Kidney (tissue), 14 donors: Measurements from ENCODE around the gene CD79A. TPM values are rescaled to one million over a fixed set of nuclear protein-coding genes. Genes with fewer than 3 reads are reported as not detected.

ENCODE experiments used
- DNase-seq, 5 donors: peaks; one replicate each; pipeline ENCODE4 v3.0.0-alpha.2; 2013 to 2020
- FAIRE-seq: peaks from 2 replicates; lab custom pipeline; 2012; peaks lifted over from hg19 to GRCh38; lab: Jason Lieb, UNC
- H3K27ac ChIP-seq, 2 donors: one replicate each; pipeline ENCODE4 v1.7.0; 2013; ENCODE audit warnings: low read depth in 2 of 2, low read length in 2 of 2, inconsistent platforms in 1 of 2
- H3K27me3 ChIP-seq: one replicate; pipeline ENCODE4 v1.7.1; 2013; ENCODE audit warnings: low read length, inconsistent platforms; ENCODE audit not compliant: control insufficient read depth, insufficient read depth
- H3K36me3 ChIP-seq, 3 donors: one replicate each; pipeline versions ENCODE4 v1.7.0 to v1.7.1; 2013; ENCODE audit warnings: low read length in 3 of 3, control low read depth in 1 of 3, inconsistent platforms in 1 of 3; ENCODE audit not compliant: insufficient read depth in 3 of 3, control insufficient read depth in 2 of 3
- H3K4me1 ChIP-seq, 3 donors: one replicate each; pipeline versions ENCODE4 v1.7.0 to v1.7.1; 2013; ENCODE audit warnings: low read length in 3 of 3, inconsistent platforms in 1 of 3, low read depth in 1 of 3; ENCODE audit not compliant: control insufficient read depth in 2 of 3, insufficient read depth in 2 of 3
- H3K4me3 ChIP-seq, 3 donors: one replicate each; pipeline versions ENCODE4 v1.7.0 to v1.8.1; 2013; ENCODE audit warnings: low read length in 3 of 3, control low read depth in 1 of 3, inconsistent platforms in 1 of 3
- H3K9ac ChIP-seq, 3 donors: one replicate each; pipeline versions ENCODE4 v1.7.0 to v1.7.1; 2013; ENCODE audit warnings: low read length in 3 of 3, control low read depth in 1 of 3, inconsistent platforms in 1 of 3
- H3K9me3 ChIP-seq, 3 donors: one replicate each; pipeline versions ENCODE4 v1.7.0 to v1.7.1; 2013; ENCODE audit warnings: low read length in 3 of 3, control low read depth in 1 of 3, inconsistent platforms in 1 of 3; ENCODE audit not compliant: control insufficient read depth in 2 of 3, insufficient read depth in 1 of 3
- intact Hi-C: fragments of 100-400 bp; cut with DNase I; formaldehyde crosslinking; loops from one replicate; pipeline ENCODE4 v1.11.1; 2022
- polyA plus RNA-seq: library from polyadenylated mRNA; stranded (reverse); fragments of 350-450 nt; fragmentation: Illumina TruSeq; extraction: RNeasy Lipid Tissue Mini Kit (QIAGEN cat#74804); gene quantifications from one replicate; pipeline ENCODE4 v1.2.3, GENCODE V29; 2014; ENCODE audit warnings: low read depth, low replicate concordance; ENCODE audit not compliant: insufficient read depth
- total RNA-seq: library from RNA; stranded (reverse); fragmentation: NEBNext Ultra II Directional; extraction: Animal tissue kit (Norgen Biotek cat#: 25700); gene quantifications from one replicate; pipeline ENCODE4 v1.2.1, GENCODE V29; 2021
- TF ChIP-seq, protein P1 (sequence below): IDR thresholded peaks from 3 replicates; pipeline ENCODE4 v1.5.1; 2012; ENCODE audit warnings: mild to moderate bottlenecking, moderate library complexity, borderline replicate concordance; ENCODE audit not compliant: insufficient read depth; ENCODE audit errors: extremely low read depth
- donor health status: control.
- donor health status: control.
- donor health status: control.
- donor health status: control.
- donor health status: control.
- donor health status: DM: yes; HTN: yes; CAD: no.
- donor health status: Normal renal cell carcinoma (clear cell type).

Gene CD79A
- total and polyA plus RNA-seq, 2 donors from 2014 or later: 0.32 to 11.0 TPM

GRCh38 chr19:41893899-41894298 lies 16.8 kb downstream of the CD79A start:
- Histone ChIP-seq H3K9ac (no peak overlapping the region), H3K27me3 (no peaks in the 10 kb centered on the region), H3K36me3 (peaks cover 0 to 29% (median 18%) of the 10 kb centered on the region in 3 donors), H3K9me3 (no peaks in the 10 kb centered on the region), H3K27ac (no peak overlapping the region), H3K4me1 (no peaks in the 10 kb centered on the region), H3K4me3 (no peak overlapping the region)
- intact Hi-C loops: no loop called here
- DNase-seq (peak in 1 of 5 donors; percentile 42), FAIRE-seq (no peak)
- TF ChIP-seq, protein P1, sequence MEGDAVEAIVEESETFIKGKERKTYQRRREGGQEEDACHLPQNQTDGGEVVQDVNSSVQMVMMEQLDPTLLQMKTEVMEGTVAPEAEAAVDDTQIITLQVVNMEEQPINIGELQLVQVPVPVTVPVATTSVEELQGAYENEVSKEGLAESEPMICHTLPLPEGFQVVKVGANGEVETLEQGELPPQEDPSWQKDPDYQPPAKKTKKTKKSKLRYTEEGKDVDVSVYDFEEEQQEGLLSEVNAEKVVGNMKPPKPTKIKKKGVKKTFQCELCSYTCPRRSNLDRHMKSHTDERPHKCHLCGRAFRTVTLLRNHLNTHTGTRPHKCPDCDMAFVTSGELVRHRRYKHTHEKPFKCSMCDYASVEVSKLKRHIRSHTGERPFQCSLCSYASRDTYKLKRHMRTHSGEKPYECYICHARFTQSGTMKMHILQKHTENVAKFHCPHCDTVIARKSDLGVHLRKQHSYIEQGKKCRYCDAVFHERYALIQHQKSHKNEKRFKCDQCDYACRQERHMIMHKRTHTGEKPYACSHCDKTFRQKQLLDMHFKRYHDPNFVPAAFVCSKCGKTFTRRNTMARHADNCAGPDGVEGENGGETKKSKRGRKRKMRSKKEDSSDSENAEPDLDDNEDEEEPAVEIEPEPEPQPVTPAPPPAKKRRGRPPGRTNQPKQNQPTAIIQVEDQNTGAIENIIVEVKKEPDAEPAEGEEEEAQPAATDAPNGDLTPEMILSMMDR: no peak

GRCh38 chr19:41894350-41894749 lies 17.3 kb downstream of the CD79A start:
- DNase-seq (no peak), FAIRE-seq (no peak)
- Histone ChIP-seq H3K9ac (no peak overlapping the region), H3K9me3 (no peaks in the 10 kb centered on the region), H3K36me3 (peaks cover 0 to 29% (median 18%) of the 10 kb centered on the region in 3 donors), H3K4me3 (no peak overlapping the region), H3K4me1 (no peaks in the 10 kb centered on the region), H3K27me3 (no peaks in the 10 kb centered on the region), H3K27ac (no peak overlapping the region)
- TF ChIP-seq, protein P1: no peak
- intact Hi-C loops: no loop called here

DNA sequence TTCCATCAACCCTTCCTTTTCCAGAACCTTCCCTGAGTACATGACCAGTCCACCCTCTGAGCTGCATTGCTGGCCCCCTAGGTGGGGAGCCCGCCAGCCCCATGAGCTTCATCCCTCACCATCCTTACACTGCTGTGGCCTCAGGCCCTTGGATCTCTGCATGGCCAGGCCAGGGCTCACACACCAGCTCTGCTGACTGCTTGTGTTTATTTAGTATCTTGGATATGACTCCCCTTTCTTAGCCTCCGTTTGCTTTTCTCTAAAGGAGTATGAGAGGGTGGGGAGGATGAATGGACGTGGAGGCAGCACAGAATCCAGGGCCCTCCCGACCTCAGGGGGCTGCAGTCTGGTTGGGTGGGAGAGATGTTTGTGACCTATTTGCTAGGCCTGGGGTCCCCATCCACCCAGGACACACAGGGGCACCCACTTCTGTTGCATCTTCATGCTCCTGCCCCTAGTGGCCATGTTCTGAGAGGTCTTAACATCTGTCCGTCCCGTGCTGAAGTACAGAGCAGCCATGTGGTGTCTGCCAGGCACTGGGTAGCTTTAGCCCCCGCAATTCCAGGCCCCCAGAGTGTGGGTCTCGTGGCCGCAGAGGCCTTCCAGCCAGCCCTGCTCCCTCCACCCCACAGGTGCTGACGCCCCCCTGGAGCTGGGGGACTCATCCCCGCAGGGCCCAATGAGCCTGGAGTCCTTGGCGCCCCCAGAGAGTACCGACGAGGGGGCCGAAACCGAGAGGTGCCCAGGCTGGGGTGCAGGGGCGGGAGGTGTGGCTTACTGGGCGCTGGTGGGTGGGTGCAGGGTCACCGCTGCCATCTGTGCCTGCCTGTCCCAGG lies 18.9 kb downstream of the CD79A start:
- Histone ChIP-seq H3K36me3 (peaks cover 0 to 34% (median 18%) of the 10 kb centered on the region in 3 donors), H3K9me3 (no peaks in the 10 kb centered on the region), H3K9ac (no peak overlapping the region), H3K4me3 (no peak overlapping the region), H3K27ac (no peak overlapping the region), H3K27me3 (no peaks in the 10 kb centered on the region), H3K4me1 (no peaks in the 10 kb centered on the region)
- TF ChIP-seq, protein P1: no peak
- FAIRE-seq (no peak), DNase-seq (no peak)
- intact Hi-C loops: no loop called here

- no peak for FAIRE-seq
- no peak for DNase-seq
- Histone ChIP-seq H3K36me3 (peaks cover 0 to 36% (median 17%) of the 10 kb centered on the region in 3 donors), H3K9me3 (no peaks in the 10 kb centered on the region), H3K4me3 (no peak overlapping the region), H3K27ac (no peak overlapping the region), H3K27me3 (no peaks in the 10 kb centered on the region), H3K9ac (no peak overlapping the region), H3K4me1 (no peaks in the 10 kb centered on the region)
- TF ChIP-seq, protein P1: no peak
- intact Hi-C loops: no loop called here
These were observed 19.5 kb downstream of the CD79A start for GRCh38 chr19:41896581-41896942.
